ENCODE data around the gene MADD.
"Not testable (repeated sequence)": the region's sequence is repeated elsewhere in the genome, so short reads cannot be mapped to it uniquely, and the experiment has no call there.

The MADD gene

DNA sequence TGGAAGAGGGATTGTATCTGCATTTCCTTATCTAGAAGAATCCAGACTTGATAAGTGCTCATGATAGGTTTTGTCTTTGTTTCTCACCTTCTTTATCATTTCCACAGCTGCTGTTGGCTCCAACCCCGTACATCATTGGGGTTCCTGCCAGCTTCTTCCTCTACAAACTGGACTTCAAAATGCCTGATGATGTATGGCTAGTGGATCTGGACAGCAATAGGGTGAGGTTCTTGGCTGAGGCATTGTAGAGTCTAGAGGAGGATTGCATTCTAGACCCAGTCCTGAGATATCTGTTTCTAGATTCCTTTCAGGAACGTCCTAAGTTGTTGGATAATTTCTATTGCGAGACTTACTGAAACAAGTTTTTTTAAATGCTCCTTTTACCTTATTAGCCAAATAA is 8.1 kb downstream of the MADD start:
- no peak for DNase-seq

DNA sequence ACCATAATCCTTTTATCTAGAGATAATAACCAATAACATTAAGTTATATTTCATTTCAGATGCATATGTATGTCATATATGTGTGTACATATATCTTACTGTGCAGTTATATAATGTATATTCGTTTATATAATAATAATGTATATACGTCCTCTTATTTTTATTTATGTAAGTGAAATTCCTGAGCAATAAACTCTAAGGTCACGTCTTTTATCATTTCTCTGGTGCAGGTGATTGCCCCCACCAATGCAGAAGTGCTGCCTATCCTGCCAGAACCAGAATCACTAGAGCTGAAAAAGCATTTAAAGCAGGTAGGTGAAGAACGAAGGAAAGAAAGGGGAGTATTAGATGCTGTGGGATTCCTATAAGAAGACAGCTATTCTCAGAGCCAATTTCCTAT is 8.8 kb downstream of the MADD start:
- DNase-seq = no peak

DNA sequence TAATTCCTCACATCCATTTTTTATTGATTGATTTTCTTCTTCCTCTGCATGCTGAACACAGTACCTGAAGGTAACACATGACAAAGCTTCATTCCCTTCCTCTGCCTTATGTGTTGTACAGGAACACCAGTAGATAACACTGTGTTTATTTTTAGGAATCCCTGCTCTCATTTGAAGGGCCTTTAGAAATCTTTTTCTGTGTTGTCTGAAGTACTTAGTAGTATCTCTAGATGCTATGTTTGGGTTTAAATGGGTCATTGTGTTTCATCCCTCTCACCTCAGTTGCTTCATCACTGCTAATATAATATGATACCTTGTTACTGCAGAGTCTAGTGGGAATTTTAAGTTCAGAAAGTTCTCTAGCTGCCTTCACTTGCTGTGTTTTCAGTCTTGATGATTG is 10.2 kb downstream of the MADD start:
- DNase-seq = no peak

DNA sequence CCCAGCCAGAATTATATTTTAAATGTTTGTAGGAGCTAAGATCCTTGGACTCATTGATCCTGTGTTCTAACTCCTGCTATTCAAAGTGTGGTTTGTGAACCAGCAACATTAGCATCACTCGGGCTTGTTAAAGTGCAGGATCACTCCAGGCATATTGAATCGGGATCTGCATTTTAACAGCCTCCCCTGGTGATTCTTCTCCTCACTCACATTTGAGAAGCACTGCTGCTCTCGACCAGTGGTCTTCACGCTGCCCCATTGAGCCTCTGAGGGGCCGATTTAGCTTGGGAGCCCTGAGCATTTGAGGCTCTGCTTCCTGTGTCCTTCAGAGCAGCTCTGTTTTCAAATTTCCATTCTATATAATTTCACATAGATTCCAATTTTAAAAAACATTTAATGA is 10.9 kb downstream of the MADD start:
- no peak for DNase-seq

DNA sequence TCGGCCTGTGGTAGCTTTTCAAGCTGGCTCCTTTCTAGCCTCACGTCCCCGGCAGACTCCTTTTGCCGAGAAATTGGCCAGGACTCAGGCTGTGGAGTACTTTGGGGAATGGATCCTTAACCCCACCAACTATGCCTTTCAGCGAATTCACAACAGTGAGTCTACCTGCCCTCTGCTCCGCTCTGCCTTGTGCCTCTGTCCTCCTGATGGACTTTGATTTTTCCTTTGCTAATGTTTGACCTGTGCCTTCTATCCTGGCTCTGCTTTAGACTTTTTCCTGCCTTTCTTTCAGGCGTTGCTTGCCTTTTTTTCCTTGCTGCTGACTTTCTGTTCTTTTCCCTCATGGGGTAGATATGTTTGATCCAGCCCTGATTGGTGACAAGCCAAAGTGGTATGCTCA is 12.5 kb downstream of the MADD start:
- no peak for DNase-seq

DNA sequence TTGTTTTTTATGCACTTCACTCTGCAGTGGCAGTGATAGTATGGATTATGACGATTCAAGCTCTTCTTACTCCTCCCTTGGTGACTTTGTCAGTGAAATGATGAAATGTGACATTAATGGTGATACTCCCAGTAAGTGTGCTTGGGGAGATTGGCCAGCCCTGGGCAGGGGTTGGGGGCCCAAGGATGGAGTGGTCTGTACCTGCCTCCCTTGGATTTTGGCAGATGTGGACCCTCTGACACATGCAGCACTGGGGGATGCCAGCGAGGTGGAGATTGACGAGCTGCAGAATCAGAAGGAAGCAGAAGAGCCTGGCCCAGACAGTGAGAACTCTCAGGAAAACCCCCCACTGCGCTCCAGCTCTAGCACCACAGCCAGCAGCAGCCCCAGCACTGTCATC is 14.2 kb downstream of the MADD start:
- no peak for DNase-seq

DNA sequence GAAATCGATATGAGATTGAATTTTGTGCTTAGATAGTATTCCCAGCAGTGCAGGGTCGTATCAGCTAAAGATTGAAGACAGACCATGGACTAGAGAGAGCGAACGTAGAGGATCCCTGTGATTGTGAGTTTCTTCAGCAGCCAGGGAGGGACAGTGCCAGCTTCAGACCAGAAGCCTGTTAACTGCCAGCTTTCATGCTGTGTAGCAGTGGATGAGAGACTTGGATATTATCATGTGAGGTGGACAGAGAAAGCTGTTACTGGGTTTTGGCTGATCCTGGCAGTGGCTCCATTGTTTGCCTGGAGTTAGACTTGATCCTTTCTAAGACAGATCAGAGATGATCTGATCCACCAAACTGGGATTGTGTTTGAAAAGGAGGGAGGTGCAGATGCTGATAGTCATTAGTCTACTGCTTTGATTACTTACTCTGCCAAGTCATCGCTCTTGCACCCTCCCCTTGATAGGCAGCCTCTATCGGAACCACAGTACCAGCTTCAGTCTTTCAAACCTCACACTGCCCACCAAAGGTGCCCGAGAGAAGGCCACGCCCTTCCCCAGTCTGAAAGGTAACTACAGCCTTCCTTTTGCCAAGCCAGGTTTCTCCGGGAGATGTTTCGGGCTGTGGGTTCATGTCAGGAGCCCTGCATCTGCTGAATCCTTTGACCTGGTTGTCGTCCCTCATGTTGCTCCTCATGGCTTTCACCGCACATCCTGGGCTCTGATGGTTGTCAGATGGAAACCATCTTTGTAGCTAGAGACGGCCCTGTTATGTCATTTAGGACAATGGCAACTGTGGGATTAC is 16.2 kb downstream of the MADD start:
- no peak for DNase-seq

DNA sequence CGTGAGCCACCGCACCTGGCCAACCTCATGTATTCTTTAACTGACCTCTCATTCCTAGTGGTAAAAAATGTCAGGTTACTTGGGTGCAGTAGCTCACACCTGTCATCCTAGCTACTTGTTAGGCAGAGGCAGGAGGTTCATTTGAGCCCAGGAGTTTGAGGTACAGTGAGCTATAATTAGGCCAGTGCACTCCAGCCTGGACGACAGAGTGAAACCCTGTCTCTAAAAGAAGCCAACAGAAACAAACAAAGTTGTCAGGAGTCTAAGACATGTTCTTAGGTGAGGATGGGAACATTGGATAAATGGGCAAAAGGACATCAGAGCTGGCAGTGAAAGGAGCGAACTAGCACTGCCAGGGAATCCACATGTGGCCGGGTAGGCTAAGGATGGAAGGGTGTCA is 18.1 kb downstream of the MADD start:
- DNase-seq = no peak

DNA sequence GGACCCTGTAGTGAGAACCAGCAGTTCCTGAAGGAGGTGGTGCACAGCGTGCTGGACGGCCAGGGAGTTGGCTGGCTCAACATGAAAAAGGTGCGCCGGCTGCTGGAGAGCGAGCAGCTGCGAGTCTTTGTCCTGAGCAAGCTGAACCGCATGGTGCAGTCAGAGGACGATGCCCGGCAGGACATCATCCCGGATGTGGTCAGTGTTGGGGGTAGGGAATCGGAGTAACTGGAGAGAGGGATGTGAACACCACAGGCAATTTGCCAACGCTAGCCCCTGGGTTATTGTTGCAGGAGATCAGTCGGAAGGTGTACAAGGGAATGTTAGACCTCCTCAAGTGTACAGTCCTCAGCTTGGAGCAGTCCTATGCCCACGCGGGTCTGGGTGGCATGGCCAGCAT is 19.9 kb downstream of the MADD start:
- DNase-seq = no peak

DNA sequence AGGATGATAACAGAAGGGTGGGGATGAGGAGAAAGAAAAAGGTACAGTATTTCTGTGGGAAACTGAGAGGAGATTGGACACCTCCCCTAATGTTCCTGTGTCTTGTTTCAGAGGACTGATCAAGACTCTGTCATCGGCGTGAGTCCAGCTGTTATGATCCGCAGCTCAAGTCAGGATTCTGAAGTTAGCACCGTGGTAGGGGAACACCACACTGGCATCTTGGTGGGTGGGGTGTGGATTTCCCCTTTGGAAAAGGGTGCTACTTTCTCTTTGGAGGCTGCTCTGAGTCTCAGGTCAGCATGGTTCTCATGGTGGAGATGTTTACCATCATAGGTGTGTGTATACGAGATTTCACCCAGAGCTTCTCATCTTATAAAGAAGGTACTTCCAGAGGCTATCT is 25.5 kb downstream of the MADD start:
- no peak for DNase-seq

DNA sequence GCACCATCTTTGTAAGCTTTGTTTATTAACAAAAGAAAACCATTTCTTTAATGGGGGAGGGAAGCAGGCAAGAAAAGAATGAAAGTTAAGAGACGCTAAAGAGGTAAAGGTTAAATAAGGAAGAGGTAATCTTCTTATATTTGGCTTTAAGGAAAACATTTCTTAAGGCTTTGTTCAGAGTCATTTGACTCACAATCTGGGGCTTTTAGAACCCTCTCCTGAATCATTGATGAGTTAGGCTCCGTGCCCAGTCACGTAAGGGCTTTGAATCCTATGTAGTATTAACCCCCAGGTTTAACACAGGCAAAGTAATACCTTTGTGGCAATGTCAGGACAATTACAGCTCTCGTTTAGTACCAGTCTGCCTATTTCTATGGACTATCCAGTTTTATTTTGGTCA is 26.1 kb downstream of the MADD start:
- DNase-seq = no peak

DNA sequence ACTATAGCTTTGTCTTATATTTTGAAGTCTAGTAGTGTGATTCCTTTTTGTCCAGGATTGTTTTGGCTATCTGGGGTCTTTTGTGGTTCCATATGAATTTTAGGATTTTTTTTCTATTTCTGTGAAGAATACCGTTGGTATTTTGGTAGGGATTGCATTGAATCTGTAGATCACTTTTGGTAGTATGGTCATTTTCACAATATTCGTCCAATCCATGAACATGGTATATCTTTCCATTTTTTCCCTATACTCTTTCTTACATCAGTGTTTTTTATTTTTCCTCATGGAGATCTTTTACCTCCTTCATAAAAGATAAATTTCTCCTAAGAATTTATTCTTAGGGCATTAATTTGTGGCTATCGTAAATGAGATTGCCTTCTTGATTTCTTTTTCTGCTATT is 29.1 kb downstream of the MADD start:
- no peak for DNase-seq

DNA sequence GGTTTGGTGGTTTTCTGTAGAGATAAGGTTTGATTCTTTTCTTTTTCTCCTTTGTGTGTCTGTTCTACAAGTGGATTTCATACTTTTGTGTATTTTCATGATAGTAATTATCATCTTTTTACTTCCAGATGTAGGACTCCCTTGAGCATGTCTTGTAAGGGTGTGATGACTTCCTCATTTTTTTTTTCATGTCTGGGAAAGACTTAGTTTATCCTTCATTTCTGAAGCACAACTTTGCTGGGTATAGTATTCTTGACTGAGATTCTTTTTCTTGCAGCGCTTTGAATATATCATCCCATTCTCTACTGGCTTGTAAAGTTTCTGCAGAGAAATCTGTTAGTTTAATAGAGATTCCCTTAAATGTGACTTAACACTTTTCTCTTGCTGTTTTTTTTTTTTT is 32.9 kb downstream of the MADD start:
- DNase-seq = no peak

DNA sequence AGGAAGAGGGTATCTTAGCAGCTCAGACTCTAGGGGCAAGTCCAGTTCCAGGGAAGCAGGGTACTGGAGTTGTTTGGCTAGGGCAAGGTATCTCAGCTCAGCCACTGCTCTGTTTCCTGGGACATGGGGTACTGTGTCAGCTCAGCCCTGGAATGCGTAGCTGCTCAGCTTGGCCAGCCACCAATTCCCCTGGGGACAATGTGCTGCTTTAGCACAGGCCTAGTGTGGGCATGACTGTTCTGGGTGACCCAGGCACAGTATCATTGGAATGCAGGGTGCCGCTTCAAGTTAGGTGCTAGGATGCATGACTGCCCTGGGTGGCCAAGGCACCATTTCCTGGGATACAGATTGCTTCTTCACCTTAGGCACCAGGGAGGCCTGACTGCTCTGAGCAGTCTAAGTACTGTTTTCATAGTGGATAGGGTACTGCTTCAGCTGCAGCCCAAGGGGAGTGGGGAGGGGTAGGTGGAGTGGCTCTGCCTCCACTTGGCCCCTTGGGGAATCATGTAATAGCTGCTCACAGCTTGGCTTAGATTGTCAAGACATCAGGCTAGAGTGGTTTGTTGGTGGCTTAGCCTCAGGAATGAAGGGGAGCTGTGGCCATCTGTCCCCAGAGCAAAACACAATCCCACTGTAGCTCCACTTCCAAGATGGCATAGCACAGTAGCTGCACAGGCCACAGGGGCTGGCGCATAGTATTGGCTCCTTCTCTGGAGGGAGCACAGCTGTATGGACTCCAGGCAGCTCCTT is 36.0 kb downstream of the MADD start:
- DNase-seq = no peak

DNA sequence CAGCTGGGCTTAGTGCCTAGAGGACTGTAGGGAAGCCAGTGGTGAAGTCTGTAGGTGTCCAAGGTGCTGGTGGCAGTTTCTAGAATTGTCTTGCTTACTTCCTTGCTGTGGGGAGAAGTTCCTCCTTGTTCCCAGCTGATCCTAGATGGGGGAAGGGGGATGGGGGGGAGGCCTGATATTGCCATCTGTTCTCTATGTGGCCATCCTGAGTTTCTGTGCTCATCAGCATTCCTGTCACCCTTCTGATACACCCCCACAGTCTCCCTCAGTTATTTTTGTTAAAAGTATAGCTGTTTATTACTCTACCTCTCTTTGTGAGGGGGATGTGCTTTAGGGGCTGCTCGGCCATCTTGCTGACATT is 36.5 kb downstream of the MADD start:
- DNase-seq = no peak

DNA sequence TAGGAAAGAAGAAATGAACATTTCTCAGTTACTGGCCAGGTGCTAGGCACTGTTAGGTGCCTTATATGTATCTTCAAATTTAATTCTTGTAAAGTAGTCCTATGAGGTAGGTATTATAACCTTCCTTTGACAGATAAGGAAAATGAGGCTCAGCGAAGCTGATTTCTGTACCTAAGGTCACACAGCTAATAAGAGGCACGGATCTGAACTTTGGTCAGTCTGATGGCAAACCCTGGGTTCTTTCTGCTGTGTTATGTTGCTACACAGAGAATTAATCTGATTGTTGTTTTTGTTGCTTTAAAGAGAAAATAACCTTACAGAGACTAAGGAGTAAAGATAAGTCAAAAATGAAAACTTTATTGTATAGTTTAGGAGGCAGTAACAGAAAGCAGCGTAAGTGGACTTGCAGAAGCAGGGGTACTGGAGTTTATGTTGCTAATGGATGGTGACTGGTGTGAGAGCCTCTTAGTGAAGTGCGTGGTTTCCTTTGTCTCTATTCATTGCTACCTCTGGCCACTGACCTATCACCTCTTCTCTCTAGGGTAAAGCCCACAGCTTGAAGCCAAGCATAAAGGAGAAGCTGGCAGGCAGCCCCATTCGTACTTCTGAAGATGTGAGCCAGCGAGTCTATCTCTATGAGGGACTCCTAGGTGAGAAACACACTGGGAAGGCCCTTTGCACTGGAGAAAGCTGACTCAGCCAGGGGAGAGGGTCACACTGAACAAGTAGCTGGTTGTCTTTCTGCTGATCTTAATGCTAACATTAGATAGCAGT is 38.3 kb downstream of the MADD start:
- no peak for DNase-seq

DNA sequence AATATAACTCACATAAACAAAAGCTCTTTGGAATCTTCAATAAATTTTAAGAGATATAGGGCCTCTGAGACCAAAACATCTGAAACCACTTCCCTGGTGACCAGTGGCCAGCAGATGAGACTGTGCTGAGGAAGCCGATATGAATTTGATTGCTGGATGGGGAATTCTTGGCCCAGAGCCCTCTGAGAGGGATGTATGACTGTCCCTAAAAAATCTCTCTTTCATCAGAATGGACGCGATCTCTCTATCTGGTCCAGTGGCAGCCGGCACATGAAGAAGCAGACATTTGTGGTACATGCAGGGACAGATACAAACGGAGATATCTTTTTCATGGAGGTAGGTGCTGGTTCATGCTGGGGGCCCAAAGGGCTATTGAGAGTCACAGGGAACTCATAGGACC is 45.1 kb downstream of the MADD start:
- no peak for DNase-seq

DNA sequence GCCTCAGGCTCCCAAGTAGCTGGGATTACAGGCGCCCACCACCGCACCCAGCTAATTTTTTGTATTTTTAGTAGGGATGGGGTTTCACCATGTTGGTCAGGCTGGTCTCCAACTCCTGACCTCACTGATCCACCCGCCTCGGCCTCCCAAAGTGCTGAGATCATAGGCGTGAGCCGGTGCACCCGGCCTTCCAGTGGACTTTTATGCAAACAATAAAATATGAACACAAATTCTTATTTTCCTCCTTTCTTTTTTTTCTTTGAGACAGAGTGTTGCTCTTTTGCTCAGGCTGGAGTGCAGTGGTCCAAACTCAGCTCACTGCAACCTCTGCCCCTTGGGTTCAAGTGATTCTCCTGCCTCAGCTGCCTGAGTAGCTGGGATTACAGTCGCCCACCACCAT is 46.6 kb downstream of the MADD start:
- DNase-seq = not testable (repeated sequence)

DNA sequence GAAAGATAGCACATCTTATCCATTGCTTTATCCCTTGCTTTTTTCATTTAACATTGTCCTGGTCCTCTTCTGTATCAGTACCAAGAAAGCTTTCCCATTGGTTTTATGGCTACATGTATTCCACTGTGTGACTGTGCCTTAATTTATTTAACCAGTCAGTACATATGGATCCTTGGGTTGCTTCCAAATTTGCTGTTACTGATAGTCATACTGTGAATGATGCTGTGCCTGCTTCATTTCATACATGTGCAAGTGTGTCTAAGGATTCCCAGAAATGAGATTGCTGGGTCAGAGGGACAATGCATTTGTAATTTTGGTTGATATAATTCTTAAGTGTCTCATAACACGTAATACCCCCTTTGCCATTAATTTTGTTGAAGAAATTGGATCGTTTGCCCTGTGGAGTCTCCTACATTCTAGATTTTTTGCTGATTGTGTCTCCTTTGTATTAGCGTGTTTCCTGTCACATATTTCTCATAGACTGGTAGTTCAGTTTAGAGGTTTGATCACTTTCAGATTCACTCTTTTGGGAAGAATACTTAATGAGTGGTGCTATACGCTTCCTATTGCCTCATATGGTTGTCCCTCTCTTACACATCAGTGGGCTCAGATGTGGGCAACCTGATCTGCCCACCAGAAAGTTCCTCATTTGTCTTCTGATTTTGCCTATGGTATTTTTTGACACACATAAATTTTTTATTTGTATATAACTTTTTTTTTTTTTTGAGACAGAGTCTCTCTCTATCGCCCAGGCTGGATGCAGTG is 47.3 kb downstream of the MADD start:
- DNase-seq = no peak

DNA sequence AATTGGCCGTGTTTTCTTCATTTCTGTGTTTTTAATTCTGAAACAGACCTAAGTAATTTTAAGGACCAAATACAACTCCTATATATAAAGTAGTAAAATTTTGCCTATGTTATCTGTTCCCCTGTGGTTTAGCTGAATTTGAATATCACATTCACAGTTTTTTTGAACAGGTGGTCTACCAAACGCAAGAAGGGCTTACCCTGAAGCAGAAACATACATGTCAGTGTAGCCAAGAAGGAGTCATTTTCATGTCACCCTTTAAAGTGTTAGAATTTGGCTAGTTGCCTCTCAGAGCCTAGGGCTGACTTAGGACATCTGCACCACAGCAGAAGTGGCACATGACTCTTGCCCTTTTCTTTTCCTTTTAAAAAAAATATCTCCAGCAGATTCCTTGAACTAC is 48.2 kb downstream of the MADD start:
- no peak for DNase-seq

DNA sequence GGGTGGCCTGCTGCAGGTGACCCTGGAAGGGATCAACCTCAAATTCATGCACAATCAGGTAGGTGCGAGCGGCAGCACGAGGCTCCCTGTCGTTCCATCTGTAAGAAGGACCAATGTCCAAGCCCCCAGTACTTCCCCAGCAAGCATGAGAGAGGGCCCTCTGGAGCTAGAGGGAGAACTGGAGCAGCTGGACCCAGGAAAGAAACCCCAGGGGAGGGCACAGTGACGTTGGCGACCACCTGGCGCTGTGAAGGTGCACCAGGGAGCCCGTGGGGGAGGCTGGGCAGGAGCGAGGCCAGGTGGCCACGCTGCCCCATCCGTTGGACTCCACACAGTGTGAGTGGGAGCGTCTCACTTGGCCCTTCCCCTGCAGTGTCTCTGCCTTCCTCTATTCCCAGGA is 54.6 kb downstream of the MADD start:
- no peak for DNase-seq

DNA sequence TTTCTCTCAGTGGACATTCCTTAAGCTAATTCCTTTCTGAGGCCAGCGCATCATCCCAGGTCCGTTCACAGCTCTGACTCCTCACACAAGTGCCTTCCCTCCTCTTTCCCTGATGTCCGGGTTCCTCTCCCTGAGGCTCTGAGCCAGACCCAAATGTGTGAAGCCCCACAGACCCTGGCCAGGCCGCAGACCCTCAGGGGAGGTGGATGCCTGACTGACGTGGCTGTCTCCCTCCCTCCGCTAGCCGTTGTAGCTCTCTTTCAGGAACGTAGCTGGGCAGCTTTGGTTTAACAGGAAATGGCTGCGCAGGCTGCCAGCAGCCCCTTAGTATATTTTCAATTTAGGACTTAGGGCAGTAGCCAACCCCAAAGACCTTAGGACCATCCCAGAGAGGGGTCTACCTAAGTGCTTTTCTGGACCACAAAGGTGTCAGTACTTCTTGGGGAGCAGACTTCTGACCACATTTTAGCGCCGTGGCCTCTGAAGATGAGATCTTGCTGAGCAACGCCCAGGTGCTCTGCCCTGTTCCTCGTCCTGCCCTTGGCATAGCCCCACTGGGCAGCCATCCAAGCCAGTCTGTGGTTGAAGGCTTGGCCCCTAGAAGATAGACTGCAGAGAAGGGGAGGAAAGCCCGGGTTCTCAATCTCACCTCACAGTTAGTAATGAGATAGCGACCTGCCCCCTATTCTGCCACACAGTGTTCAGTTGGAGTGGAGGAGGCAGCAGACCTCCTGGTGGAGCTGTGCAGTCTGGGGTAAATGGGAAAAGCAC is 55.5 kb downstream of the MADD start:
- DNase-seq = no peak
